Adrenal gland (tissue), 5 donors: ENCODE data around the gene SLC5A10.

Experiments
- CTCF ChIP-seq, 6 experiments: fragments of 450-650 bp in 4 of 6; fragments of 200-600 bp in 2 of 6; sonication (generic) in 1 of 6; IDR thresholded peaks; 1 replicate in 5 of 6; 2 replicates in 1 of 6; pipeline versions ENCODE4 v1.5.1 to v1.8.0; 2016 to 2021; ENCODE audit warnings: antibody characterized with exemption in 6 of 6, mild to moderate bottlenecking in 2 of 6, moderate library complexity in 1 of 6
- POLR2A ChIP-seq, 2 donors: fragments of 450-650 bp; IDR thresholded peaks; one replicate each; pipeline ENCODE4 v1.6.1; 2017; ENCODE audit warnings: antibody characterized with exemption in 2 of 2, mild to moderate bottlenecking in 2 of 2, moderate library complexity in 1 of 2
- donor health status: DM: no; HTN: no; CAD: no.

GRCh38 chr17:18987862-18988545, 36.0 kb downstream of the SLC5A10 start:
- TF ChIP-seq POLR2A (IDR thresholded peaks at IDR 0.05) (no peak), CTCF (IDR thresholded peaks at IDR 0.05) (no peak)
